Activated CD4-positive, alpha-beta T cell treated with anti-CD3 and anti-CD28 coated beads for 24 hours (primary cell): Measurements from ENCODE around the gene INSIG2.
"Not testable (repeated sequence)": the region's sequence is repeated elsewhere in the genome, so short reads cannot be mapped to it uniquely, and the experiment has no call there.

Experiments
- DNase-seq, 2 donors: peaks; one replicate each; pipeline ENCODE4 v3.0.0-alpha.2; 2020; ENCODE audit warnings: low read depth in 2 of 2

Gene INSIG2

GRCh38 chr2:118059919-118060478 lies 28.3 kb upstream of the INSIG2 start:
- no peak for DNase-seq

GRCh38 chr2:118061135-118061955 lies 26.9 kb upstream of the INSIG2 start:
- DNase-seq = no peak

- no peak for DNase-seq
Measured at GRCh38 chr2:118062048-118062447, 26.2 kb upstream of the INSIG2 start.

GRCh38 chr2:118062669-118063068 lies 25.6 kb upstream of the INSIG2 start:
- DNase-seq = no peak

- no peak for DNase-seq
Measured at GRCh38 chr2:118065015-118065706, 23.1 kb upstream of the INSIG2 start.

GRCh38 chr2:118065921-118066511 lies 22.3 kb upstream of the INSIG2 start:
- DNase-seq = no peak

GRCh38 chr2:118077636-118078247 lies 10.5 kb upstream of the INSIG2 start:
- no peak for DNase-seq

GRCh38 chr2:118078734-118079133 lies 9.5 kb upstream of the INSIG2 start:
- no peak for DNase-seq

GRCh38 chr2:118084491-118085089 lies 3.7 kb upstream of the INSIG2 start:
- no peak for DNase-seq

GRCh38 chr2:118085173-118086023 lies 2.9 kb upstream of the INSIG2 start:
- DNase-seq = no peak

- DNase-seq = no peak
Measured at GRCh38 chr2:118086024-118086633, 2.1 kb upstream of the INSIG2 start.

- peak in 1 of 2 donors; percentile 6 for DNase-seq
Measured at GRCh38 chr2:118089139-118089800, 999 bp downstream of the INSIG2 start.

GRCh38 chr2:118090387-118091139 lies 2.3 kb downstream of the INSIG2 start:
- no peak for DNase-seq

- DNase-seq = no peak
Measured at GRCh38 chr2:118091140-118091478, 2.8 kb downstream of the INSIG2 start.

- DNase-seq = no peak
Measured at GRCh38 chr2:118091631-118092030, 3.4 kb downstream of the INSIG2 start.

- DNase-seq = not testable (repeated sequence)
Measured at GRCh38 chr2:118094102-118094501, 5.8 kb downstream of the INSIG2 start.

- no peak for DNase-seq
Measured at GRCh38 chr2:118094503-118094902, 6.2 kb downstream of the INSIG2 start.

GRCh38 chr2:118095610-118096009 lies 7.3 kb downstream of the INSIG2 start:
- no peak for DNase-seq

- DNase-seq = no peak
Measured at GRCh38 chr2:118097657-118098056, 9.4 kb downstream of the INSIG2 start.
